Fibroblast of peridontal ligament (primary cell): Measurements from ENCODE around the gene PPM1N.
A peak's percentile ranks its signal among the peaks of the same experiment; 100 is the strongest.

ENCODE experiments used
- DNase-seq: peaks from one replicate; pipeline ENCODE4 v3.0.0-alpha.2; 2010; ENCODE audit errors: extremely low read depth

The PPM1N gene

GRCh38 chr19:45528744-45529419 lies 30.6 kb downstream of the PPM1N start:
- no peak for DNase-seq

DNA sequence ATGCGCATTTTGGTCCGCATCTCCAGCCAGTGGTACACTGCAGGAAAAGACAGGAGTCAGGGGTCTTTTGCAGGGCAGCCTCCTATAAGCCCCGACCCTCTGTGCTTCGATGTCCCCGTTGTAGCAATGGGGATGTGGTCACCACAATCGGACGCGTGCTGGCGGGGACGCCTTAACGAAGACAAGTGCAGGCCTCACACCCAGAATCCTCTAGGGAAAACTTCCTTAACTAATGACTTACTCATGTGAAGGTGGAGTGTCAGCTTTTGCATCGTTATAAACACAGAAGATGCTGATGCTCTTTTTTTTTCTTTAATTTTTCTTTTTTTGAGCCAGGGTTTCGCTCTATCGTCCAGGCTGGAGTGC lies 31.2 kb downstream of the PPM1N start:
- no peak for DNase-seq

GRCh38 chr19:45531349-45531748 lies 33.1 kb downstream of the PPM1N start:
- DNase-seq = no peak

- DNase-seq = no peak
These were observed 41.2 kb downstream of the PPM1N start for GRCh38 chr19:45539459-45539858.

GRCh38 chr19:45542234-45542668 lies 44.0 kb downstream of the PPM1N start:
- DNase-seq = no peak

- DNase-seq = no peak
These were observed 49.0 kb downstream of the PPM1N start for GRCh38 chr19:45547211-45547770.

DNA sequence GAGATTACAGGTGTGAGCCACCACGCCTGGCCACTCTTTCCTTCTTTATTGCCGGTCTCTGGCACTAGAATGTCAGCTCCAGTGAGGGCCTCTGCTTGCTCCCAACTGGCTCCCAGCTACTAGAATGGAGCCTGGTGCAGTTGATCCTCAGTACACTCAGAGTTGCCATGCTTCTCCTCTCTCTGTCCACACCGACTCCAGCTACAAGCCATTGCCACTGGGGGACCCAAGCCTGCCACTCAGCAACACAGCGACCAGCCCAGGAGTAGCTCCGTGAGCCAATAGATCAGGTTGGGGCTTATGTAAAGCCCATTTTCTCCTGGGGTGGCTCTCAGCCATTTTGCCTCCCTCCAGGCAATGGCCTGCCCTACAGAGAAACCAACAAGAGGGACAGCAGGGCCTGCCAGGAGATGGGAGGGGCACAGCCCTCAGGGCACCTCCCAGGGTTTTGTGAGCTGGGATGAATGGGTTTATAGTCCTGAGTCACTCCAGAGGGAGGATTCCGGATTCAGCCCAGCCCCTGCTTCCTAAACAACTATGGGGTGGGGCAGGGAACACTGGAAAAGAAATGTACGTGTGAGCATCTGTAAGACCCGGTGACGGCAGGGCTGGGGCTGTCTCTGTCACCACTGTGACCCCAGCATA lies 49.8 kb downstream of the PPM1N start:
- peak; percentile 41 for DNase-seq
